PC-3 (cell line): ENCODE data around the gene SH2D3C. TPM values are rescaled to one million over a fixed set of nuclear protein-coding genes. Genes with fewer than 3 reads are reported as not detected.

ENCODE experiments used
- ATAC-seq: fragments of 200-7000 bp; cut with Tn5 transposase; 2 replicates; pipeline ENCODE4 v1.9.1; 2020; ENCODE audit warnings: mild to moderate bottlenecking, moderate library complexity
- BruUV-seq: library from RNA; stranded (reverse); fragments of 400-500 nt; replicated peaks from 2 replicates; lab custom pipeline; 2021; lab: Mats Ljungman, UMichigan
- CTCF ChIA-PET: fragments of 300-600 bp; sonication (Branson Sonifier 250); formaldehyde crosslinking; loops from one replicate; lab custom pipeline; 2022; ENCODE audit warnings: antibody characterized with exemption; lab: Charles Lee
- POLR2A ChIA-PET: fragments of 300-600 bp; sonication (Branson Sonifier 250); formaldehyde crosslinking; loops from one replicate; lab custom pipeline; 2022; ENCODE audit warnings: antibody characterized with exemption; ENCODE audit not compliant: unreplicated experiment; lab: Charles Lee
- DNase-seq: peaks from one replicate; pipeline ENCODE4 v3.0.0-alpha.2; 2015
- H2AFZ ChIP-seq: fragments of 300-600 bp; sonication (generic); 2 replicates; pipeline ENCODE4 v1.6.0; 2016; ENCODE audit warnings: antibody characterized with exemption, low read length
- H3F3A ChIP-seq: fragments of 300-600 bp; sonication (generic); one replicate; pipeline ENCODE4 v1.6.0; 2017; ENCODE audit warnings: antibody characterized with exemption, low read length, control low read depth, mild to moderate bottlenecking; ENCODE audit not compliant: unreplicated experiment
- H3K27ac ChIP-seq: fragments of 300-600 bp; sonication (generic); 2 replicates; pipeline ENCODE4 v1.5.1; 2016; ENCODE audit warnings: mild to moderate bottlenecking, low read length
- H3K27me3 ChIP-seq: fragments of 300-600 bp; sonication (generic); 2 replicates; pipeline ENCODE4 v1.6.1; 2016; ENCODE audit warnings: low read length, mixed read lengths
- H3K36me3 ChIP-seq: fragments of 300-600 bp; sonication (generic); 2 replicates; pipeline ENCODE4 v1.6.1; 2016; ENCODE audit warnings: low read depth, mixed run types, low read length, mixed read lengths
- H3K4me1 ChIP-seq: fragments of 300-600 bp; sonication (generic); 2 replicates; pipeline ENCODE4 v1.5.1; 2016; ENCODE audit warnings: low read length; ENCODE audit not compliant: insufficient read depth
- H3K4me2 ChIP-seq: fragments of 300-600 bp; sonication (generic); 2 replicates; pipeline ENCODE4 v1.6.0; 2016; ENCODE audit warnings: low read length
- H3K4me3 ChIP-seq: fragments of 300-600 bp; sonication (generic); 2 replicates; pipeline ENCODE4 v1.5.1; 2016; ENCODE audit warnings: mild to moderate bottlenecking, low read length, mixed read lengths
- H3K79me2 ChIP-seq: fragments of 300-600 bp; sonication (generic); 2 replicates; pipeline ENCODE4 v1.6.1; 2017; ENCODE audit warnings: low read length, mixed read lengths
- H3K9ac ChIP-seq: fragments of 300-600 bp; sonication (generic); 2 replicates; pipeline ENCODE4 v1.6.0; 2016; ENCODE audit warnings: mild to moderate bottlenecking, low read length
- H3K9me2 ChIP-seq: fragments of 300-600 bp; sonication (generic); replicated peaks from 2 replicates; pipeline ENCODE4 v1.6.1; 2016; ENCODE audit warnings: mixed run types, low read length, mixed read lengths
- H3K9me3 ChIP-seq: fragments of 300-600 bp; sonication (generic); 2 replicates; pipeline ENCODE4 v1.6.1; 2016; ENCODE audit warnings: low read length, mixed read lengths
- H4K20me1 ChIP-seq: fragments of 300-600 bp; sonication (generic); 2 replicates; pipeline ENCODE4 v1.6.1; 2016; ENCODE audit warnings: low read length, mixed read lengths
- CTCF ChIP-seq: fragments of 300-600 bp; sonication (generic); conservative IDR thresholded peaks from 2 replicates; pipeline ENCODE4 v1.5.1; 2017; ENCODE audit warnings: antibody characterized with exemption, low read depth, mild to moderate bottlenecking, low read length
- EZH2 ChIP-seq: fragments of 300-600 bp; sonication (generic); IDR thresholded peaks from one replicate; pipeline ENCODE4 v1.6.1; 2017; ENCODE audit warnings: antibody characterized with exemption, mild to moderate bottlenecking, low read length; ENCODE audit not compliant: unreplicated experiment
- EZH2phosphoT487 ChIP-seq: fragments of 300-600 bp; sonication (generic); IDR thresholded peaks from 2 replicates; pipeline ENCODE4 v1.6.1; 2018; ENCODE audit warnings: mild to moderate bottlenecking, antibody characterized with exemption, low read length, borderline replicate concordance
- intact Hi-C: fragments of 100-400 bp; cut with micrococcal nuclease; formaldehyde crosslinking; loops from 2 replicates; pipeline ENCODE4 v1.9.0; 2023
- total RNA-seq: library from RNA; depleted of rRNA; stranded (reverse); fragments of >200 nt; gene quantifications from 2 replicates; pipeline ENCODE4 v1.2.3, GENCODE V29; 2014

The SH2D3C gene
- total RNA-seq, 1 experiment from 2014 or later, result 0.26 TPM

DNA sequence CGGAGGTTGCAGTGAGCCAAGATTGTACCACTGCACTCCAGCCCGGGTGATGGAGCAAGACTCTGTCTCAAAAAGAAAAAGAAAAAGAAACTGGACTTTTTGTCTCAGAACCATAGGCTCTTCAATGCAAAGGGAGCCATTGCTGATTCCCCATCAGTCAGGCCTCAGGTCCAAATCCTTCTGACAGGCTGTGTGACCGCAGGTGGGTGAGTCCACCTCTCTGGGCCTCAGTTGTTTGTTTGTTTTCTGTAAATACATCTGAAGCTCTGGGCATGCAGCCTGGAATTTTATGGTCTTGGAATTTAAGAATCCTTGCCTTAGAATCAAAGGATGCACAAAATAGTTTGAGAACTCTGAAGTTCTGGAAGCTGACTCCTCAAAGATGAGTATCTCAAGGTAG, 22.2 kb downstream of the SH2D3C start:
- CTCF ChIA-PET, result no interaction called here
- no TSS peak for BruUV-seq

DNA sequence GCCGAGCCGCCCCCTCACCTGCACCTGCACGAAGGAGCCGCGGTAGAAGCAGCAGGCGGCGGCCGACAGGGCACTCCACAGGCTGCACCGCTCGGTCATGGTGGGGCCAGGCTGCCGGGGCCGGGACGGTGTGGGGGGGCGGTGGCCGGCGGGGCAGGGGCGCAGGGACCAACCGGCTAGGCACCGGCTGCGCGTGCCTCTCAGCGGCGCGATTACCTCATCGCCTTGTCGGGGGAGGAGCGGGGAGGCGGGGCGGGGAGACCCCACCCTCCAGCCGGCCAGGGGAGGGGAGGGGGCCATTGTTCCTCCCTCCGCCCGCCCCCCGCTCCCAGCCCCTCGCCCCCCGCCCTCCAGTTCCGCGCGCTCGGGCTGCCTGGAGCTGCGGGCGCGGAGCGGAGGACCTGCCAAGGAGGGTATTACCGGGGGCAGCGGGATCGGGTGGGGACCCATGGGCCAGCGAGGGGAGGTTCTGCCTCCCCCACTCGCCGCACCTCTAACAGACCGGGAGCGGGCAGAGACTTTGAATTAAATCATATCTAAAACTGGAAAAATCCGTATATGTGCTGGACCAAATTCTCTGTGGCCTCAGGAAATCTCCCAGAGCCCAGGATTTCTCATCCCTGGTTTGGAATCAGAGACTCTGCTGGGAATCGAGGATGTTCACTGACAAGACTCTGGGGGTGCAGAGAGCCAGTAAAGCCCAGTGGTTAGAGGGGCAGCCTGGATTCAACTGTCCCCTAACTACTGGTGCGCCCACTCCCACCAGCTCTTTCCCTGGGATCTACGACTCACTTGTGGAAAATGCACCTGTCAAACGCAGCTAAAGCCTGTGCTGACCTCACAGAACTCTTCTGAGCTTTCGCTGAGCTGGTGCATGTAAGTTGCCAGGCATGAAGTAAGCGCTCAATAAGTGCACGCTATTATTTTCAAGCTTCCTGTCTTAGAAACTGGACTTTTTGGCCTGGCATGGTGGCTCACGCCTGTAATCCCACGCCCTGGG, 23.1 kb downstream of the SH2D3C start:
- no peaks in the 10 kb centered on the region for H3K36me3 ChIP-seq
- TF ChIP-seq CTCF, result no peak
- no peak for TF ChIP-seq EZH2
- TF ChIP-seq EZH2phosphoT487, result no peak
- POLR2A ChIA-PET, result no interaction called here
- no peak overlapping the region for H2AFZ ChIP-seq
- no peak overlapping the region for H3K4me3 ChIP-seq
- no peak overlapping the region for H3K9ac ChIP-seq
- no TSS peak for BruUV-seq
- intact Hi-C loops, result no loop called here
- H3K79me2 ChIP-seq, result no peaks in the 10 kb centered on the region
- no peaks in the 10 kb centered on the region for H3K4me1 ChIP-seq
- no peaks in the 10 kb centered on the region for H3K9me2 ChIP-seq
- no peaks in the 10 kb centered on the region for H4K20me1 ChIP-seq
- CTCF ChIA-PET, result no interaction called here
- peaks cover 20% of the 10 kb centered on the region for H3K27me3 ChIP-seq
- no peaks in the 10 kb centered on the region for H3K9me3 ChIP-seq
- no peak overlapping the region for H3K27ac ChIP-seq
- ATAC-seq (no peak), DNase-seq (no peak)
- H3K4me2 ChIP-seq, result no peak overlapping the region
- no peaks in the 10 kb centered on the region for H3F3A ChIP-seq

More for the DNA sequence above, 22.2 kb downstream of the SH2D3C start:
- Histone ChIP-seq H3K27me3 (peaks cover 20% of the 10 kb centered on the region), H4K20me1 (no peaks in the 10 kb centered on the region), H3K4me3 (no peak overlapping the region), H3K36me3 (no peaks in the 10 kb centered on the region), H3K4me2 (no peak overlapping the region), H3K9me3 (no peaks in the 10 kb centered on the region), H3K9me2 (no peaks in the 10 kb centered on the region), H3K79me2 (no peaks in the 10 kb centered on the region), H3K9ac (no peak overlapping the region), H3K4me1 (no peaks in the 10 kb centered on the region), H2AFZ (no peak overlapping the region), H3F3A (no peaks in the 10 kb centered on the region), H3K27ac (no peak overlapping the region)
- POLR2A ChIA-PET, result no interaction called here
- intact Hi-C loops, result no loop called here
- TF ChIP-seq EZH2phosphoT487, result no peak
- no peak for TF ChIP-seq EZH2
- TF ChIP-seq CTCF, result no peak
- ATAC-seq, result no peak
- no peak for DNase-seq
